D721Med (cell line): ENCODE measurements around the gene CDH23.

Experiments used
- DNase-seq: peaks from one replicate; pipeline ENCODE4 v3.0.0; 2011; ENCODE audit warnings: low spot score; ENCODE audit not compliant: insufficient read length
- FAIRE-seq: peaks from 2 replicates; lab custom pipeline; 2011; peaks lifted over from hg19 to GRCh38; lab: Jason Lieb, UNC
- TF ChIP-seq, protein P1 (sequence below): IDR thresholded peaks from 2 replicates; pipeline ENCODE4 v1.5.1; 2012; ENCODE audit warnings: mild to moderate bottlenecking, control low read depth; ENCODE audit not compliant: insufficient read depth; ENCODE audit errors: missing control alignments

Gene CDH23

DNA sequence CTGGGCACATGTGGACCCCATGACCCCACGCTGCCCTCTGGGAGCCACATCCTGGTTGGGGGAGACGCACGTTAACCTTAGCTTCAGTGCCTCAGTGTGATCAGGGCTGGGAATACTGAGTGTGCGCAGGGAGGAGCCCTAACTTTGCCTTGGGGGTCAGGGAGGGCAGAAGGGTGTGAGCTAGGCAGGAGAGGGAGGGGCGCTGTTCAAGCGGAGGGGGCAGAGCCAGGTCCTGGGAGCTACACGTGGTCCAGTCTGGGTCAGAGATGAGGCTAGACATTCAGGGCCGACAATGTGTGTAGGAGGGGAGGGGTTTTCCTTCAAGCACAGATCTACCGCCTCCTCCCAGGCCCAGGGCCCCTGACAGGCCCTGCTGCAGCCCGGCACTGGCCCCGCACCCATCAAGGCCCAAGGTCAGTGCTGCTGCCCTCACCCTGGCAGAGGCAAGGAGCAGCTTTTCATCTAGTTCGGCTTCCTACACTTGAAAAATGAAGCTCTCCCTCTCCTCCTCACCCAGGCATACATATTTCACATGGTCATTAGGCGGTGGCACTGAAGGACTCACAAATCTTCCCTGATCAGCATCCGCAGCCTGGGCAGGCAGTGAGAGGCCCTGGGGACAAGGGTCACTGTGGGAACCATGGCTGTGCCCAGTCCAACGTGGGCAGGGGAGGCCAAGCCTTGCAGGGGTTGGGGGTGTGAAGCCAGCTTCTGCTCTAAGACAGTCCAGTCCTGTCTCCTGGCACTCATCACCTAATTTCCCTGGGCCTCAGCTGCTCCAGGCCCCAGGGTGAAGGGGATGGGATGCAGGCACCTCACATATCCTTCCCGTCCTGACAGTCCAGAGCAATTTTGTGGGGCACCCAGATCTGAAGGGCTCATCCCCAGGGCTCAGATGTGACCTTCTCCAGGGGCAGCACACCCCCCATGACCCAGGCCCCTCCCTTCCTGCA, 275.6 kb downstream of the CDH23 start:
- TF ChIP-seq, protein P1, sequence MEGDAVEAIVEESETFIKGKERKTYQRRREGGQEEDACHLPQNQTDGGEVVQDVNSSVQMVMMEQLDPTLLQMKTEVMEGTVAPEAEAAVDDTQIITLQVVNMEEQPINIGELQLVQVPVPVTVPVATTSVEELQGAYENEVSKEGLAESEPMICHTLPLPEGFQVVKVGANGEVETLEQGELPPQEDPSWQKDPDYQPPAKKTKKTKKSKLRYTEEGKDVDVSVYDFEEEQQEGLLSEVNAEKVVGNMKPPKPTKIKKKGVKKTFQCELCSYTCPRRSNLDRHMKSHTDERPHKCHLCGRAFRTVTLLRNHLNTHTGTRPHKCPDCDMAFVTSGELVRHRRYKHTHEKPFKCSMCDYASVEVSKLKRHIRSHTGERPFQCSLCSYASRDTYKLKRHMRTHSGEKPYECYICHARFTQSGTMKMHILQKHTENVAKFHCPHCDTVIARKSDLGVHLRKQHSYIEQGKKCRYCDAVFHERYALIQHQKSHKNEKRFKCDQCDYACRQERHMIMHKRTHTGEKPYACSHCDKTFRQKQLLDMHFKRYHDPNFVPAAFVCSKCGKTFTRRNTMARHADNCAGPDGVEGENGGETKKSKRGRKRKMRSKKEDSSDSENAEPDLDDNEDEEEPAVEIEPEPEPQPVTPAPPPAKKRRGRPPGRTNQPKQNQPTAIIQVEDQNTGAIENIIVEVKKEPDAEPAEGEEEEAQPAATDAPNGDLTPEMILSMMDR = no peak
- DNase-seq (no peak), FAIRE-seq (no peak)

- TF ChIP-seq, protein P1 = no peak
- FAIRE-seq (no peak), DNase-seq (no peak)
Measured at GRCh38 chr10:71675295-71675970, 278.7 kb downstream of the CDH23 start.

DNA sequence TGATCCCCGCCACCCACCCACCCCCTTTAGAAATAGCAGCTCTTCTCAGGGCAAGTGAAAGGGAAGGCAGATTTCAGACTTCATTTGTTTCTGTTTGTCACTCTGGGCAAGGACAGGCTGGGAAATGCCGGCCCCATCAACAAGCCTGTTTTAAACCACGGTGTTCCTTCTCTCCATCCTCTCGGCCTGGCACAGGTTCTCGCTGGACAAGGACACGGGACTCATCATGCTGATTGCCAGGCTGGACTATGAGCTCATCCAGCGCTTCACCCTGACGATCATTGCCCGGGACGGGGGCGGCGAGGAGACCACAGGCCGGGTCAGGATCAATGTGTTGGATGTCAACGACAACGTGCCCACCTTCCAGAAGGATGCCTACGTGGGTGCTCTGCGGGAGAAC, 280.5 kb downstream of the CDH23 start:
- no peak for FAIRE-seq
- no peak for DNase-seq
- TF ChIP-seq, protein P1 = no peak

GRCh38 chr10:71678057-71678805, 281.5 kb downstream of the CDH23 start:
- DNase-seq = no peak
- TF ChIP-seq, protein P1 = no peak
- FAIRE-seq = no peak

DNA sequence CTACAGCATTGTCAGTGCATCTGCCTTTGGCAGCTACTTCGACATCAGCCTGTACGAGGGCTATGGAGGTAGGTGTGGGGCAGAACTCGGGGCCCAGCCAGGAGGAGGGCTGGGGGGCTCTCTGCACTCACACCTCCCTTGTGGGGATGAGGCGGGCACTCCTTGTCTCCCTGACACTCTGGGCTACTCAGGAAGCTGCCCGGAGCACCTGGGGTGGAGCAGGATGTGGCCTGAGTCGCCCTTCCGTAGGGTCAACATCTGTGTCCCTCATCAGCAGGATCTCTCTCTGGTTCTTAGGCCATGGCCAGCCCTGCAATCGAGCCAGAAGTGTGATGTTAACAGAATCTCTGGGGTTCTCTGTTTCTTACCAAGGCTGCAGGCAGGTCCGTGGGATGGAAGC, 282.7 kb downstream of the CDH23 start:
- TF ChIP-seq, protein P1 = no peak
- no peak for DNase-seq
- no peak for FAIRE-seq

DNA sequence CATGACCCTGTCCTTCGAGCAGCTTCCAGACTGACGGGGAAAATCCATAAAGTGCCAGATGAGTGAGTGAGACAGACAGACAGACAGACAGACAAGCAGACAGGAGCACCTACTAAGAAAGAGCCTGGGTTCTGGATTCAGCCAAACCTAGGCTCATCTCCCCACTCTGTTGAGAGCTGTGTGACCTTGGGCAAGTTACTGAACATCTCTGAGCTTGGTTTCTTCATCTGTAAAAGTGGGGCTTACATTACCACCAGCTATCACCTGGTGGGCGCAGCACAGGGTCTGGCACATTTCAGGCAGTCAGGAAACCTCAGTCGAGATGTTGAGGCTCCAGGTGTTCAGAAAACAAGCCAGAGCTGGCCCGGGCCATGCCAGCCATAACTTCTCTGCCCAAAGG, 285.3 kb downstream of the CDH23 start:
- TF ChIP-seq, protein P1 = no peak
- no peak for DNase-seq
- no peak for FAIRE-seq
